HG03558 (cell line): ENCODE measurements around the gene SLC25A26.
"Not testable (repeated sequence)": the region's sequence is repeated elsewhere in the genome, so short reads cannot be mapped to it uniquely, and the experiment has no call there.

Source experiments
- ATAC-seq: cut with Tn5 transposase; IDR thresholded peaks from one replicate; pipeline ENCODE4 v1.9.1; 2021; ENCODE audit warnings: moderate number of reproducible peaks; ENCODE audit not compliant: unreplicated experiment; ENCODE audit errors: extremely low read depth

The SLC25A26 gene

GRCh38 chr3:66224220-66224619, 3.4 kb downstream of the SLC25A26 start:
- ATAC-seq, result no peak

GRCh38 chr3:66226093-66226492, 5.3 kb downstream of the SLC25A26 start:
- ATAC-seq, result not testable (repeated sequence)

GRCh38 chr3:66227051-66227450, 6.2 kb downstream of the SLC25A26 start:
- no peak for ATAC-seq

- ATAC-seq, result no peak
Measured at GRCh38 chr3:66227915-66228314, 7.1 kb downstream of the SLC25A26 start.

- ATAC-seq, result no peak
Measured at GRCh38 chr3:66228707-66229106, 7.9 kb downstream of the SLC25A26 start.

GRCh38 chr3:66229931-66230330, 9.1 kb downstream of the SLC25A26 start:
- no peak for ATAC-seq

GRCh38 chr3:66233033-66233432, 12.2 kb downstream of the SLC25A26 start:
- no peak for ATAC-seq

GRCh38 chr3:66236281-66236680, 15.5 kb downstream of the SLC25A26 start:
- no peak for ATAC-seq

GRCh38 chr3:66237552-66237951, 16.8 kb downstream of the SLC25A26 start:
- ATAC-seq, result no peak

- ATAC-seq, result no peak
Measured at GRCh38 chr3:66239513-66240123, 18.8 kb downstream of the SLC25A26 start.

GRCh38 chr3:66241466-66241865, 20.7 kb downstream of the SLC25A26 start:
- ATAC-seq, result no peak

- no peak for ATAC-seq
Measured at GRCh38 chr3:66242788-66243464, 22.1 kb downstream of the SLC25A26 start.

GRCh38 chr3:66248641-66249040, 27.8 kb downstream of the SLC25A26 start:
- no peak for ATAC-seq

GRCh38 chr3:66253790-66254620, 33.2 kb downstream of the SLC25A26 start:
- no peak for ATAC-seq

- ATAC-seq, result no peak
Measured at GRCh38 chr3:66255865-66256264, 35.1 kb downstream of the SLC25A26 start.

- ATAC-seq, result no peak
Measured at GRCh38 chr3:66256806-66257205, 36.0 kb downstream of the SLC25A26 start.

- no peak for ATAC-seq
Measured at GRCh38 chr3:66259566-66260255, 38.9 kb downstream of the SLC25A26 start.

GRCh38 chr3:66260431-66260830, 39.6 kb downstream of the SLC25A26 start:
- no peak for ATAC-seq

GRCh38 chr3:66261355-66261754, 40.6 kb downstream of the SLC25A26 start:
- no peak for ATAC-seq

GRCh38 chr3:66265649-66266048, 44.8 kb downstream of the SLC25A26 start:
- no peak for ATAC-seq

- no peak for ATAC-seq
Measured at GRCh38 chr3:66266551-66266950, 45.8 kb downstream of the SLC25A26 start.
